HFF-Myc (cell line): ENCODE data around the gene BIVM.

Experiments used
- DNase-seq: peaks from one replicate; pipeline ENCODE4 v3.0.0-alpha.2; 2011; ENCODE audit warnings: low read depth; ENCODE audit errors: extremely low read depth
- H3K4me3 ChIP-seq: replicated peaks from 2 replicates; pipeline ENCODE4 v1.5.1; 2011; ENCODE audit warnings: low read depth, mild to moderate bottlenecking, control low read depth, low read length
- TF ChIP-seq, protein P1 (sequence below): IDR thresholded peaks from 2 replicates; pipeline ENCODE4 v1.5.1; 2012; ENCODE audit warnings: mild to moderate bottlenecking, low read depth, low read length, control low read depth; ENCODE audit errors: missing control alignments

The BIVM gene

DNA sequence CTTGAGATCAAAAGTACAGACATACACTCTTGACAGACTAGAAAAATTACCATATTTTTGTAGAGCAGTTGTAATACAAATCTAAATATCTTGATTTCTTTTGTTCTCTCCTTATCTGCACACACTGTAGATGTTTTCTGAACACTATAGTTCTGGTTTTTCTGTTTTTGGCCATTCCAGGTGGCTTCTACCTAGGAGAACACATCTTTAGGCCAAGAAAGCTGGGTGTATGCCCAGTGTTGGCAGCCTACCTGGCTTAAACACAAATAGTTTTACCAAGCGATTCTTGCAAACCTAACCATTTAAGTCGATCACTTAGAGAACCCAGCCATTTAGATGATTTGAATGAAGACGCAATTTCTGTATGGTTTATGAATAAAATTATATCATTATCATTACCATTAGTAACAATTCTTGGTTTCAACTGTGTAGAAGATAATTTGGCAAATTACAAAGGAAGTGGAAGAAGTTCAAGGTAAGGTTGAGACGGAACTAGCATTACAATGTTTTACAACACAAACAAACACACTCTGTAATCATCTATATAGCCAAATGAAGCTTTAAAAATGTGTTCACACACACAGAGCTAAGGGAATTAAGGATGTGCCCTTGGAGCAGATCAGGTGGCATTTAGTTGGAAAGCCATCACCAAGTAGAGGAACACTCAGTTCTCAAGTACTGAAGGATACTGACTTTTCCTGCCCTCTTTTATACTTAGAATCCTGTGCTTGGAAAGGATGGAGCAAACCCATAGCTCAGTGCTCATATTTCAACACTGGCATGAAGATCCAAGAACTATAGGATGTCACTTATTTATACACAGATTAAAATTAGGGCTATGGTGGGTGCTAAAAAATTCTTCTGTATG lies 83.1 kb downstream of the BIVM start:
- DNase-seq, result no peak
- no peak overlapping the region for H3K4me3 ChIP-seq
- TF ChIP-seq, protein P1, sequence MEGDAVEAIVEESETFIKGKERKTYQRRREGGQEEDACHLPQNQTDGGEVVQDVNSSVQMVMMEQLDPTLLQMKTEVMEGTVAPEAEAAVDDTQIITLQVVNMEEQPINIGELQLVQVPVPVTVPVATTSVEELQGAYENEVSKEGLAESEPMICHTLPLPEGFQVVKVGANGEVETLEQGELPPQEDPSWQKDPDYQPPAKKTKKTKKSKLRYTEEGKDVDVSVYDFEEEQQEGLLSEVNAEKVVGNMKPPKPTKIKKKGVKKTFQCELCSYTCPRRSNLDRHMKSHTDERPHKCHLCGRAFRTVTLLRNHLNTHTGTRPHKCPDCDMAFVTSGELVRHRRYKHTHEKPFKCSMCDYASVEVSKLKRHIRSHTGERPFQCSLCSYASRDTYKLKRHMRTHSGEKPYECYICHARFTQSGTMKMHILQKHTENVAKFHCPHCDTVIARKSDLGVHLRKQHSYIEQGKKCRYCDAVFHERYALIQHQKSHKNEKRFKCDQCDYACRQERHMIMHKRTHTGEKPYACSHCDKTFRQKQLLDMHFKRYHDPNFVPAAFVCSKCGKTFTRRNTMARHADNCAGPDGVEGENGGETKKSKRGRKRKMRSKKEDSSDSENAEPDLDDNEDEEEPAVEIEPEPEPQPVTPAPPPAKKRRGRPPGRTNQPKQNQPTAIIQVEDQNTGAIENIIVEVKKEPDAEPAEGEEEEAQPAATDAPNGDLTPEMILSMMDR, result no peak
